Inflammatory macrophage treated with lipopolysaccharide for 4 hours (primary cell): ENCODE results near the gene AKT3.

Experiments
- DNase-seq: peaks from one replicate; pipeline ENCODE4 v3.0.0-alpha.2; 2020

Gene AKT3

GRCh38 chr1:243454328-243454997, 395.6 kb downstream of the AKT3 start:
- no peak for DNase-seq

DNA sequence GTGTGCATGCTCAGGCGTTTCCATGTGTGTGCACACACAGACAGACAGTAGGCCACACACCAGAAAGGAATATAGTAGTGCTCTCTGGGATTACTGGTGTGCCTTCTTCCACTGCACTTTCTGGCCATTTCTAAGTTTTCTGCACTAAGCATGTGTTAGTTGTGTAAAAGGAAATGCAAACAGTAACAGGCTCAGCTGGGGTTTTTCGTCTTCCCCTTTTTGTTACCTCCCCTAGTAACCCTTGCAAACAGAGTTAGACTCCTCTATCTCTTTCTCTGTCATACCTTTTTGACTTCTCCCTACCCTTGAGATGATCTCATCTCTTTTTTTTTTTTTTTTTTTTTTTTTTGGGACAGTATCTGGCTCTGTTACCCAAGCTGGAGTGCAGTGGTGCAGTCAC, 398.0 kb downstream of the AKT3 start:
- peak; percentile 66 for DNase-seq

DNA sequence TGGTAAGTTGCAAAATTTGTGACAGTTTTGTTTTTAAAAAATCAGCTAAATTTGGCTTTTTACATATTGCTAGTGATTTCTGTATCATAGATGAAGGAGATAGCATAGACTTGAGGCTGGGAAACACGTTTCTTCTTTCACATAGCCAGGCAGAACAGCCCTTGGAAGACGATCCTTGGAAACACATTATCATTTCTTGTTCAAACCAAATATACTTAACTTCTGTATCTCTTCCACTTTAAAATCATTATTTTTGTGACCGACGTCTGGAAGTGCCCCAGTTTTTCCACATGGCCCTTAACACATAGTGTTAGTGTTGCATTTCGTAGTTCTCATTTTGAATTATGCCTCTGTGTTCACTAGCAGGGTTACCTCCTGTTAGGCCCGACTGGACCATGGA, 400.7 kb downstream of the AKT3 start:
- no peak for DNase-seq

DNA sequence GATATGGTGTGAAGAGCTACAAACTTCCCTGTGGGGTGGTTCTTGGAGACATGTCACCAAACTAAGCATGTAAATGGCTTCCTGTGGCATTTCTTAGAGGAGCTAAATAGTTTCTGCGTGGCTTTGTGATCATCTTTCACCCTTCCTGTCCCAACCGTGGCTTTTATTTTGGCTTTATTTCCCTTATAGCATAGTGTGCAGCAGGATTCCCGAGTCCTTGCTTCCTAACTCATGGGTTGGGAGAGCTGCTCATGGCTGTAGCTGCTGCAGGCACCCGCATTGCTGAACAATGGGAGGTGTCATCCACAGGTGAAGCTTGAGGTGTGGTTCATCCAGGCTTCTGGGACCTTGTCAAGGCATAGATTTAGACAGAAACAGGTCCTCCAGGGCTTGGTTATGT, 402.2 kb downstream of the AKT3 start:
- DNase-seq: no peak

GRCh38 chr1:243447347-243447746, 402.7 kb downstream of the AKT3 start:
- peak; percentile 73 for DNase-seq

DNA sequence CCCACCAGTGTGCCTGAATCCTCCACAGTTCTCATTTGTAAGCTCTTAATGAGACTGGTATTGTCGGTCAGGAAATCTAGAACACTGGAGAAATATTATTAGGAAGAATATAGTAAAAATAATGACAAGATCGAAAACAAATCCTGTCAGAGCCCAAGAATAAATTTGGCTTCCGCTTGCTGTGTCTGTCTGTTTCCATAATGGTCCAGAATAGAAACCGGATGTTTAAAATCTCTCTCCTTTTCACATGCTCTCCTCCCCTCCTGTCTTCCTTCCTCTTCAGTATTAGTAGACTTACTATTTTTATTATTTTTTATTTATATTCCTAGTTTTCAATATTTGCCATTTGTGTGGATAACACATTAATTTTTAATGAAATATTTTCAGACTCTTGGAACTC, 406.5 kb downstream of the AKT3 start:
- DNase-seq: peak; percentile 19

GRCh38 chr1:243441601-243442000, 408.4 kb downstream of the AKT3 start:
- no peak for DNase-seq

DNA sequence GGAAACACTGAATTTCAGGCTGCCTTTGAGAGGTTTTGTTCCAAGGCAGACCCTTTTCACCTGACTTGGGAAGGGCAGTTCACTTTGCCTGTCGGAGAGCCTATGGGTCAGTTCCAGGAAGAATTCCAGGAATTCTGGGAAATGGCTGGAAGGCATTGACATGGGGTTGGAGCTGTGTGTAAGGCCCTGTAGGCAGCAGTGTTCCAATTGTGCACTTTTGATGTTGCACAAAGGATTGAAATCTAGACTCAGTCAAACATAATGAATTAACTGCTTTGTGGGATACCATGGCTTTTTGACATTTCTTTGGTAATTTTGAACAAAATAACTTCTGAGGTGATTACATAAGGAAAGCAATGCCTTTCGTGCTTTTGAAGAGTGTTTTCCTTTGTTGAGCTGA, 409.6 kb downstream of the AKT3 start:
- DNase-seq: no peak

GRCh38 chr1:243438815-243439214, 411.2 kb downstream of the AKT3 start:
- no peak for DNase-seq
